Measurements from ENCODE around the gene PPP2R3B.

Gene PPP2R3B

GRCh38 chrX:370244-370962 lies 16.3 kb downstream of the PPP2R3B start:
- DNase-seq = no peak

GRCh38 chrX:369563-370101 lies 17.1 kb downstream of the PPP2R3B start:
- DNase-seq = no peak

GRCh38 chrX:368811-369562 lies 17.7 kb downstream of the PPP2R3B start:
- DNase-seq = peak; percentile 43

- DNase-seq = no peak
Observed at GRCh38 chrX:367866-368265, 18.8 kb downstream of the PPP2R3B start.

- no peak for DNase-seq
Observed at GRCh38 chrX:367349-367748, 19.4 kb downstream of the PPP2R3B start.

- no peak for DNase-seq
Observed at GRCh38 chrX:363621-364375, 22.9 kb downstream of the PPP2R3B start.

- no peak for DNase-seq
Observed at GRCh38 chrX:362937-363620, 23.6 kb downstream of the PPP2R3B start.

- DNase-seq = no peak
Observed at GRCh38 chrX:362351-362750, 24.4 kb downstream of the PPP2R3B start.

- no peak for DNase-seq
Observed at GRCh38 chrX:361231-362145, 25.2 kb downstream of the PPP2R3B start.

- no peak for DNase-seq
Observed at GRCh38 chrX:360496-361150, 26.1 kb downstream of the PPP2R3B start.

GRCh38 chrX:358651-359143 lies 28.0 kb downstream of the PPP2R3B start:
- no peak for DNase-seq

GRCh38 chrX:357693-358471 lies 28.8 kb downstream of the PPP2R3B start:
- no peak for DNase-seq

GRCh38 chrX:357035-357692 lies 29.5 kb downstream of the PPP2R3B start:
- DNase-seq = no peak

GRCh38 chrX:356385-357034 lies 30.2 kb downstream of the PPP2R3B start:
- DNase-seq = no peak

- DNase-seq = no peak
Observed at GRCh38 chrX:355329-356050, 31.2 kb downstream of the PPP2R3B start.

GRCh38 chrX:353566-354535 lies 32.9 kb downstream of the PPP2R3B start:
- no peak for DNase-seq

Data from right hindlimb (tissue), 1 donor.